Epithelial cell of prostate (primary cell): ENCODE results near the gene PLPP4.

Experiments used
- DNase-seq: peaks from one replicate; pipeline ENCODE4 v3.0.0-alpha.2; 2011; ENCODE audit warnings: low read depth, low spot score
- H3K27ac ChIP-seq: fragments of 450-650 bp; 2 replicates; pipeline ENCODE4 v1.5.1; 2017; ENCODE audit warnings: mild to moderate bottlenecking

PLPP4 gene

GRCh38 chr10:120483651-120484301, 26.7 kb downstream of the PLPP4 start:
- DNase-seq: no peak
- no peak overlapping the region for H3K27ac ChIP-seq

GRCh38 chr10:120485946-120486345, 28.9 kb downstream of the PLPP4 start:
- no peak for DNase-seq
- H3K27ac ChIP-seq: no peak overlapping the region

GRCh38 chr10:120486671-120487205, 29.7 kb downstream of the PLPP4 start:
- DNase-seq: no peak
- no peak overlapping the region for H3K27ac ChIP-seq

- no peak overlapping the region for H3K27ac ChIP-seq
- no peak for DNase-seq
Observed at GRCh38 chr10:120490288-120490687, 33.3 kb downstream of the PLPP4 start.

GRCh38 chr10:120492346-120492745, 35.3 kb downstream of the PLPP4 start:
- no peak overlapping the region for H3K27ac ChIP-seq
- no peak for DNase-seq

- H3K27ac ChIP-seq: no peak overlapping the region
- DNase-seq: no peak
Observed at GRCh38 chr10:120493411-120494312, 36.6 kb downstream of the PLPP4 start.

- DNase-seq: no peak
- no peak overlapping the region for H3K27ac ChIP-seq
Observed at GRCh38 chr10:120494313-120494710, 37.3 kb downstream of the PLPP4 start.

- DNase-seq: no peak
- H3K27ac ChIP-seq: no peak overlapping the region
Observed at GRCh38 chr10:120495226-120496009, 38.4 kb downstream of the PLPP4 start.

- H3K27ac ChIP-seq: no peak overlapping the region
- no peak for DNase-seq
Observed at GRCh38 chr10:120499883-120500282, 42.9 kb downstream of the PLPP4 start.

GRCh38 chr10:120503689-120504088, 46.7 kb downstream of the PLPP4 start:
- peak overlapping the region; percentile 84 for H3K27ac ChIP-seq
- DNase-seq: no peak

GRCh38 chr10:120504227-120504626, 47.2 kb downstream of the PLPP4 start:
- peak; percentile 50 for DNase-seq
- H3K27ac ChIP-seq: peak overlapping the region; percentile 84

GRCh38 chr10:120505056-120505455, 48.0 kb downstream of the PLPP4 start:
- H3K27ac ChIP-seq: peak overlapping the region; percentile 84
- DNase-seq: no peak

- peak overlapping the region; percentile 84 for H3K27ac ChIP-seq
- no peak for DNase-seq
Observed at GRCh38 chr10:120505866-120506265, 48.8 kb downstream of the PLPP4 start.

- DNase-seq: no peak
- H3K27ac ChIP-seq: peak overlapping the region; percentile 84
Observed at GRCh38 chr10:120506674-120507073, 49.6 kb downstream of the PLPP4 start.

- DNase-seq: no peak
Observed at GRCh38 chr10:120507175-120507574, 50.1 kb downstream of the PLPP4 start.

GRCh38 chr10:120507651-120508050, 50.6 kb downstream of the PLPP4 start:
- DNase-seq: no peak
- peak overlapping the region; percentile 84 for H3K27ac ChIP-seq

More at GRCh38 chr10:120507175-120507574, 50.1 kb downstream of the PLPP4 start:
- H3K27ac ChIP-seq: peak overlapping the region; percentile 84

- H3K27ac ChIP-seq: peak overlapping the region; percentile 84
- DNase-seq: peak; percentile 90
Observed at GRCh38 chr10:120508393-120508792, 51.4 kb downstream of the PLPP4 start.

GRCh38 chr10:120508966-120509365, 51.9 kb downstream of the PLPP4 start:
- peak overlapping the region; percentile 84 for H3K27ac ChIP-seq
- DNase-seq: no peak

- H3K27ac ChIP-seq: peak overlapping the region; percentile 62
- DNase-seq: no peak
Observed at GRCh38 chr10:120511165-120511564, 54.1 kb downstream of the PLPP4 start.

GRCh38 chr10:120513307-120513796, 56.3 kb downstream of the PLPP4 start:
- no peak for DNase-seq

More at GRCh38 chr10:120513307-120513796, 56.3 kb downstream of the PLPP4 start:
- H3K27ac ChIP-seq: no peak overlapping the region
